ENCODE measurements around the gene KIF16B.
"Not testable (repeated sequence)": the region's sequence is repeated elsewhere in the genome, so short reads cannot be mapped to it uniquely, and the experiment has no call there.

The KIF16B gene

GRCh38 chr20:16526433-16527380 lies 46.5 kb downstream of the KIF16B start:
- DNase-seq (ENCODE audit: extremely low read depth in 1 of 2, low read depth in 1 of 2) = no peak

- DNase-seq (ENCODE audit: extremely low read depth in 1 of 2, low read depth in 1 of 2) = not testable (repeated sequence)
These were observed 50.6 kb downstream of the KIF16B start for GRCh38 chr20:16522651-16523050.

GRCh38 chr20:16520154-16520553 lies 53.1 kb downstream of the KIF16B start:
- no peak for DNase-seq (ENCODE audit: extremely low read depth in 1 of 2, low read depth in 1 of 2)

- not testable (repeated sequence) for DNase-seq (ENCODE audit: extremely low read depth in 1 of 2, low read depth in 1 of 2)
These were observed 53.6 kb downstream of the KIF16B start for GRCh38 chr20:16519673-16520072.

- DNase-seq (ENCODE audit: extremely low read depth in 1 of 2, low read depth in 1 of 2) = no peak
These were observed 54.5 kb downstream of the KIF16B start for GRCh38 chr20:16518784-16519084.

GRCh38 chr20:16517946-16518783 lies 55.1 kb downstream of the KIF16B start:
- DNase-seq (ENCODE audit: extremely low read depth in 1 of 2, low read depth in 1 of 2) = no peak

GRCh38 chr20:16516794-16517193 lies 56.5 kb downstream of the KIF16B start:
- no peak for DNase-seq (ENCODE audit: extremely low read depth in 1 of 2, low read depth in 1 of 2)

GRCh38 chr20:16515046-16515445 lies 58.2 kb downstream of the KIF16B start:
- no peak for DNase-seq (ENCODE audit: extremely low read depth in 1 of 2, low read depth in 1 of 2)

GRCh38 chr20:16514140-16514539 lies 59.1 kb downstream of the KIF16B start:
- DNase-seq (ENCODE audit: extremely low read depth in 1 of 2, low read depth in 1 of 2) = no peak

GRCh38 chr20:16505894-16506293 lies 67.4 kb downstream of the KIF16B start:
- no peak for DNase-seq (ENCODE audit: extremely low read depth in 1 of 2, low read depth in 1 of 2)

GRCh38 chr20:16501301-16501700 lies 71.9 kb downstream of the KIF16B start:
- no peak for DNase-seq (ENCODE audit: extremely low read depth in 1 of 2, low read depth in 1 of 2)

- no peak for DNase-seq (ENCODE audit: extremely low read depth in 1 of 2, low read depth in 1 of 2)
These were observed 73.1 kb downstream of the KIF16B start for GRCh38 chr20:16500197-16500596.

GRCh38 chr20:16498526-16499253 lies 74.6 kb downstream of the KIF16B start:
- DNase-seq (ENCODE audit: extremely low read depth in 1 of 2, low read depth in 1 of 2) = no peak

GRCh38 chr20:16497896-16498295 lies 75.4 kb downstream of the KIF16B start:
- DNase-seq (ENCODE audit: extremely low read depth in 1 of 2, low read depth in 1 of 2) = no peak

- no peak for DNase-seq (ENCODE audit: extremely low read depth in 1 of 2, low read depth in 1 of 2)
These were observed 79.8 kb downstream of the KIF16B start for GRCh38 chr20:16493486-16493885.

GRCh38 chr20:16491294-16491905 lies 81.8 kb downstream of the KIF16B start:
- no peak for DNase-seq (ENCODE audit: extremely low read depth in 1 of 2, low read depth in 1 of 2)

- no peak for DNase-seq (ENCODE audit: extremely low read depth in 1 of 2, low read depth in 1 of 2)
These were observed 82.6 kb downstream of the KIF16B start for GRCh38 chr20:16490696-16491095.

- DNase-seq (ENCODE audit: extremely low read depth in 1 of 2, low read depth in 1 of 2) = no peak
These were observed 84.6 kb downstream of the KIF16B start for GRCh38 chr20:16488616-16489015.

GRCh38 chr20:16488086-16488485 lies 85.2 kb downstream of the KIF16B start:
- no peak for DNase-seq (ENCODE audit: extremely low read depth in 1 of 2, low read depth in 1 of 2)

GRCh38 chr20:16486532-16486931 lies 86.7 kb downstream of the KIF16B start:
- DNase-seq (ENCODE audit: extremely low read depth in 1 of 2, low read depth in 1 of 2) = no peak

- no peak for DNase-seq (ENCODE audit: extremely low read depth in 1 of 2, low read depth in 1 of 2)
These were observed 87.8 kb downstream of the KIF16B start for GRCh38 chr20:16485401-16485800.
